Central memory CD4-positive, alpha-beta T cell (primary cell): Measurements from ENCODE around the gene PA2G4.
"Not testable (repeated sequence)": the region's sequence is repeated elsewhere in the genome, so short reads cannot be mapped to it uniquely, and the experiment has no call there.

Experiments
- DNase-seq: peaks from one replicate; pipeline ENCODE4 v3.0.0; 2022

Gene PA2G4

GRCh38 chr12:56101045-56101444, 3.3 kb upstream of the PA2G4 start:
- DNase-seq, result no peak

GRCh38 chr12:56102683-56103065, 1.7 kb upstream of the PA2G4 start:
- DNase-seq, result no peak

DNA sequence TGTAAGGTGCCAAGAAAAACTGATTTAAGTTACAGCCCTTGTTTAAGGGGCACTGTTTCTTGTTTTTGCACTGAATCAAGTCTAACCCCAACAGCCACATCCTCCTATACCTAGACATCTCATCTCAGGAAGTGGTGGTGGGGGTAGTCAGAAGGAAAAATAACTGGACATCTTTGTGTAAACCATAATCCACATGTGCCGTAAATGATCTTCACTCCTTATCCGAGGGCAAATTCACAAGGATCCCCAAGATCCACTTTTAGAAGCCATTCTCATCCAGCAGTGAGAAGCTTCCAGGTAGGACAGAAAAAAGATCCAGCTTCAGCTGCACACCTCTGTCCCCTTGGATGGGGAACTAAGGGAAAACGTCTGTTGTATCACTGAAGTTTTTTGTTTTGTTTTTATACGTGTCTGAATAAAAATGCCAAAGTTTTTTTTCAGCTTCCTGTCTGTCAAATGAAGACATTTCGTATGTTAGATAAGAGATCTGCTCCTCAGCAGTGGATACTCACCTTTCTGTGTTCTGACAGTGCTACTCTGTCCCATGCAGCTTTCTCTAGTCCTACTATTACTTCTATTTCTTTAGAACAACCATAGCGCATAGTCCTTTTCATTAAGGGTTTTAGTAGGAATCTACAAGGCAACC, 1.2 kb upstream of the PA2G4 start:
- DNase-seq, result peak; percentile 60

DNA sequence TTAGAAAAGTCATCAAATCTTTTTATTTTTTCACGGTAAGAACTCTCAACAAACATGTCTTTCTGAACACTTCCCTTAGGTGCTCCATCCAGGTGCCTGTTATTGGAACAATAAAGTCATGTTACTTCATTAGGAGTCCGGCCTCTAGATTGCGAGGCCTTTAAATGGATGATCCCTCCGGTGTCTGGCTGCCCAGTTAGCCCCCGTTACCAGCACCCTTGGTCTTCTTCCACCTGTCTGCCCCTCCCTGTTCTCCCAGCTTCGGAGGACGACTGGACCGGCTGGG, 593 bp upstream of the PA2G4 start:
- DNase-seq, result no peak

- no peak for DNase-seq
Measured at GRCh38 chr12:56104815-56105608, 653 bp downstream of the PA2G4 start.

DNA sequence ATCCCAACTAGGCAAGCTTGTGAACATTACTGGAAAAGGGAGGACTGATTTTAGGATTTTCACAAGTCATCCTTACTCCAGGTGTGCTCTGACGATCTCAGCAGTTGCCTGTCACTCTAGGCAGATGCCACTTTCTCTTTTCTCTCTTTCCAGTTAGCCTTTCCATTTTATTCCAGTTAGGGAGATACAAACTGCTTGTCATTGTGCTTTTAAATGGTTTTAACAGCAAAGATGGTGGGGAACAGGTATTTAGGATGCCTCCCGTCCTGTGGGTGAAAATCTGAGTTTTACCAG, 1.2 kb downstream of the PA2G4 start:
- no peak for DNase-seq

DNA sequence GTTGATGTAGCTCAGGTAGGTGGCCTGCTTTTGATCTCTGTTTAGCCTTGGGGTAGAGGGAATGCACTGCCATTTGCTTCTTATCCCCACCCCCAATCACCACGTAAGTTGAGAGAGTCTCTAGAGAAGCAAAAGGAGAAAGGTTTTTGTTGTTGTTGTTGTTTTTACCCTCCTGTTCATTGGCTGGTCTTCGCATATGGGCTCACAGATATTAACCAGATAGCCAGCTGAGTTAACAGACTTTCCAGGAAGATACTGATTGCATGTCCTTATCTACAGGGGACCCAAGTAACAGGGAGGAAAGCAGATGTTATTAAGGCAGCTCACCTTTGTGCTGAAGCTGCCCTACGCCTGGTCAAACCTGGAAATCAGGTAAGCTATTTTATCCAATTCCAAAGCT, 2.9 kb downstream of the PA2G4 start:
- no peak for DNase-seq

- no peak for DNase-seq
Measured at GRCh38 chr12:56110571-56110970, 6.2 kb downstream of the PA2G4 start.

- no peak for DNase-seq
Measured at GRCh38 chr12:56114084-56114483, 9.7 kb downstream of the PA2G4 start.

DNA sequence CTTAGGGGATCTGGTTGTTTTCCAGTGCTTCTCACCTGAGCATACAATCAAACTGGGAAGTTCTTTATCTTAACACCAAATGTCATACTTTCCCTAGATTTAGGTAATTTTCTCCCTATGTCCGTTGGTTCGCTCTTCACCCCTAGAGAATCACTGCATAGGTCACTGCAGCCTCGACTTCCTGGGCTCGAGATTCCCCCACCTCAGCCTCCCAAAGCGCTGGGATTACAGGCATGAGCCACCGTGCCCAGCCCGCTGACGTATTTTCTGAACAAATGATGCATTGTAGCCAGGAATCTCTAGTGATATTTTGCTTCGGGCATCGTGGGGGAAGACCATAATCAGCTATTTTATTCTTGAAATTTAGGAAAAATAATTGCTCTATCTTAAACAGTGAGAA, 11.0 kb downstream of the PA2G4 start:
- no peak for DNase-seq

GRCh38 chr12:56116267-56117081, 12.1 kb downstream of the PA2G4 start, which contains the start of gene RPL41:
TSS of gene RPL41 (plus strand) at chr12:56116633.
- peak; percentile 94 for DNase-seq

DNA sequence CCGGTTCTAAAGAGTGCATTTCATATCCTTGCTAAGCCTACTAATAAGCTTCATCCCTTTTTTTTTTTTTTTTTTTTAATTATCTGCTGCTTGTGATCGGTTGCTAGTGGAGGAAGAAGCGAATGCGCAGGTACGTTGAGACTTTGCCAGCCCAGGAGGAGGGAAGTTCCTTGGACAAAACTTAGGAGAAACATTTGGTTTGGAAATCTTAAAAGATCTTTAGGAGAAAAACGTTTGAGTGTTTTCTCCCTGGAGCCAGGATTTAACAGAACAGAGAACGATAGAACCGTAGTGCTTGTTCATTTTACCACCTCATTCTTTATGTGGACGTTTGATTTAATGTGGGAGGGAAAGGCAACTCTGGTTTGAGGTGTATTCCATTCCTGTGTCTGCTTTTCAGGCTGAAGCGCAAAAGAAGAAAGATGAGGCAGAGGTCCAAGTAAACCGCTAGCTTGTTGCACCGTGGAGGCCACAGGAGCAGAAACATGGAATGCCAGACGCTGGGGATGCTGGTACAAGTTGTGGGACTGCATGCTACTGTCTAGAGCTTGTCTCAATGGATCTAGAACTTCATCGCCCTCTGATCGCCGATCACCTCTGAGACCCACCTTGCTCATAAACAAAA, 12.8 kb downstream of the PA2G4 start:
- not testable (repeated sequence) for DNase-seq

GRCh38 chr12:56117778-56118687, 13.7 kb downstream of the PA2G4 start, which contains the start of gene ZC3H10:
TSS of gene ZC3H10 (plus strand) at chr12:56118266. CDS start at chr12:56120563, 2,297 bp downstream.
- peak; percentile 99 for DNase-seq

DNA sequence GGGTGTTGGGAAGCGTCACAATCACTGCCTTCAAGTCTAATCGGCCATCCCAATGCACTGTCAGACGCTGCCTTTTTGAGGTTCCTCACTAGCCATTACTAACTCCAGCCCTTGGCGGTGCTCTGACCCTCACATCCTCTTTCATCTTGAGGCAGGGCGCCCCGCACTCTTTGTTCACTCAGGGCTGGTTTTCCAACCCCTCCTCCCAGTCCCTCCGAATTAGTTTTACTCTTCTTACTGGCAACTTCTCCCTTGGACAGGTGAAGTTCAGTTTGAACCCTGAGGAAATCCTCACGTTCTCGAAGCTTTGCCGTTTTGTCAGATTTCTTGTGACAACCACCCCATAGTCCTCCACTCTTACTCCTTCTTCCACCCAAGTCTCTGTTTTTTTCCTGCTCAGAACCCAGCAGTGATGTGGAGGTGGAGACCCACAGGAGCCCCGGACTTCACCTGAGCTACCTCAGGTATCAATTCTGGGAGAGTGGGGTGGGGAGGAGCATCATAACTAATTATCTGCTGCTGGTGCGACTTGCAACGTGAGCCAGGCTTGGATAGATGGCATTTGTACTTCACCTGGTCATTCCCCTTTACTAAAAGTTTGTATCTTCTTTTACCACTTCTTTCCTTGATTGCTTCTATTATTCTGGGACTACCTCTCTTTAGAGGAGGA, 14.5 kb downstream of the PA2G4 start:
- DNase-seq, result no peak

DNA sequence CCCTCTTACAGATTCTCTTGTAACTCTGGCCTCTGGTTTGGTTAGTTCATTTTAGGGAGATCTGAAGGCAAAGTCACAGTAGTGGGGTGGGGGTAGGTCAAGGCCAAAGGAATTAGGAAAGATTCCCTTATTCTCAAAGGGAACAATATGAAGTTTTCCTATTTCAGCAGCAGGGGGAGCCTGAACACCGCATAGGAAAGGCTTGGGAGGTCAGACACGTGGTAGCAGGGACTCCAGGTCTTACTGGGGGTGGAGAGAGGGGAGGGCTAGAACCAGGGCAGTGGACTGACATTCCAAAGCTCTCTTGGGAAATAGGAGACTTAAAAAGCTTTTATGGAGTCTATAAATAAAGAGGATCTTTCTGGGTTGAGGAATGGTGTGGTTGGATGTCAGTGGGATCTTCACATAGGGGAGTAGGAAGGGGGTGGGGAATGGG, 15.0 kb downstream of the PA2G4 start:
- peak; percentile 65 for DNase-seq

DNA sequence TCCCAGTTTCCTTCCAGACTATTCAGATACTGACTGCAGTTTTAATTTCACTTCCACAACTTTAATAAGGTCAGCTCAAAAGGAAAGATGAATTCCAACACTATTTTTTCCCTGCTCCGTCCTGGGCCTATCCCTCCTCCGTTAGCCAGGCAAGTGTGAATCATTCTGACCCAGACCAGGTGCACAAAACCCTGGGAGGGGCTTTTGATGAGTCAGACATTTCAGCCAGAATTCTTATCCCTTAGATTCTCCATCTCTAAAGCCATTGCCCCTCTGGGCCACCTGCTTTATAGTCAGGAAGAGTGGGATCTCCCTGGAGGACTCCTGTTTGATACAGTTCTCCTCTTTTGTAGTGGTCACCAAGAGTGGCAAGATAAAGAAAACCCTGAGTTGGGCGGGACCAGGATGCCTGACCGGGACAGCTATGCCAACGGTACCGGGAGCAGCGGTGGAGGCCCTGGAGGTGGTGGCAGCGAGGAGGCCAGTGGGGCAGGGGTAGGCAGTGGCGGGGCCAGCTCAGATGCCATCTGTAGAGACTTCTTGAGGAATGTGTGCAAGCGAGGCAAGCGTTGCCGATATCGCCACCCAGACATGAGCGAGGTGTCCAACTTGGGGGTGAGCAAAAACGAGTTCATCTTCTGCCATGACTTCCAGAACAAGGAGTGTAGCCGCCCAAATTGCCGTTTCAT, 15.9 kb downstream of the PA2G4 start:
- no peak for DNase-seq

GRCh38 chr12:56121204-56121870, 17.0 kb downstream of the PA2G4 start:
- DNase-seq, result no peak

- no peak for DNase-seq
Measured at GRCh38 chr12:56122637-56123036, 18.3 kb downstream of the PA2G4 start.

DNA sequence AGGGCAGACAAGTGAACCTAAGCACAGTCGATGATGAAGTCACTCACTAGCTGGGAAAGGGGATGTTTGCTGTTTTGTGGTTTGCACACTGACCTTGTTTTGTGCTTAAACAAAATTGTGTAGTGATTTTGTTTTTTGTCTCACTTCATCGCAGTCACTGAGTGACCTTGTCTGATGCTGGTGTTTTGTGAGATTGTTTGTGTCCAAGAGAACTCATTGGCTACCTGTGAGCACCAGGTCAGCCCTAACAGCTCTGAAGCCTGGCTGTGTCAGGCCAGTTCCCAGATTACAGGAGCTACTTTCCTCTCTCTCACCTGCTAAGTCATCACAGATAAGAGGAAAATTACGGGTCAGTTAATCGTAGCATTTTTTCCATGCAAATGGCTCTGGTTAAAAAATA, 19.8 kb downstream of the PA2G4 start:
- no peak for DNase-seq

GRCh38 chr12:56126732-56127239, 22.4 kb downstream of the PA2G4 start:
- no peak for DNase-seq
